HG02973 (cell line): ENCODE results near the gene GGA1.
A peak's percentile ranks its signal among the peaks of the same experiment; 100 is the strongest.

Experiments
- ATAC-seq: cut with Tn5 transposase; IDR thresholded peaks from one replicate; pipeline ENCODE4 v1.9.1; 2021; ENCODE audit warnings: moderate library complexity; ENCODE audit not compliant: unreplicated experiment

Gene GGA1

DNA sequence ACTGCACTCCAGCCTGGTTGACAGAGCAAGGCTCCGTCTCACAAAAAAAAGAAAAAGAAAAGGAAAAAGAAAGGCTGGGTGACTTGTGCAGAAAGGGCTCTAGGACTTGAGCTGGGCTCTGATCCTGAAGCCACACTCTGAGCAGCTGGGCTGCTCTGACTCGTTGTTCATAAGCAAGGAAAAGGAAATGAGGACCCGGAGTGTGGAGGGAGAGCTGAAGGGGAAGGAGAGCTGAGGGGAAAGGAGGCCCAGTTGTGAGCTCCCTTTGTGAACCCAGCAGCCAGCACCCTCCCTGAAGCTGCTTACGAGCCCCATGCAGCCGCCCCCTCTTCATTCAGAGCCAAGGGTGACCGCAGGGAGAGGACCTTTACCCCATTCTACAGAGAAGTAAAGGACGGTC is 18.5 kb downstream of the GGA1 start:
- ATAC-seq, result no peak

DNA sequence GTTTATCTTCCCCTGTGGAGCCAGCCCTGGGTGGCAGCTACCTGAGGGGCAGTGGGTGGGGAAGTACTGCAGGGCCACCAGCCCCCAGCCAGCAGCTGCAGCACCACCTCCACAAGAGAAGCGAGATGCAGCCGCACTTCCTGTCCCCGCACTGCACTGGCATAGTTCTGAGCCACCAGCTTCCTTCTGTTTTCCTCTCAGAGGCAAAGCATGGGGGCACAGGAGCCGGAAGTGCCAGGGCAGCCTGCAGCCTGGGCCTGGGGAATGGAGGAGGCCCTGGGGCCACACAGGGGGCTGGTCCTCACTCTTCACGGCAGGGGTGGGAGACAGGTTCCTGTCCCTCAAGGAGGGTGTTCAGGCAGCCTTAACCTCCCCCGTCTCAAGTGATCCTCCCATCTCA is 18.9 kb downstream of the GGA1 start:
- ATAC-seq, result no peak

DNA sequence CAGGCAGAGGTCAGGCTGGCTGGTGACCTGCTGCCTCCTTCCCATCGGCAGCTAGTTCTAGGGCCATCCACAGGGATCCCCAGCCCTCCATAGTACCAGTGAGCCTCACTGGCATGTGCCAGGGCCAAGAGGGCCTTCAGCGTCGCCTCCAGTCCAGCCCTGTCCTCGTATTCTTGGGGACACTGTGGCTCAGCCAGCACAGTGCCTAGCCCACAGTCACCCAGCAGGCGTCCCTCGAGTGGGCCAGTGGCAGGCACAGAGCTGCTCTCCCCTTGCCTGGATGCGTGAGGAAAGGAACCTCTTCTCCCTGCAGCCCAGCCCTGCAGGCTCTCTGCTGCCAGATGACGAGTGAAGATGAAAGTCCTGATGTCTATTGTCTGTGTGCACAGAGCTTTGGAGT is 20.2 kb downstream of the GGA1 start:
- ATAC-seq, result no peak

DNA sequence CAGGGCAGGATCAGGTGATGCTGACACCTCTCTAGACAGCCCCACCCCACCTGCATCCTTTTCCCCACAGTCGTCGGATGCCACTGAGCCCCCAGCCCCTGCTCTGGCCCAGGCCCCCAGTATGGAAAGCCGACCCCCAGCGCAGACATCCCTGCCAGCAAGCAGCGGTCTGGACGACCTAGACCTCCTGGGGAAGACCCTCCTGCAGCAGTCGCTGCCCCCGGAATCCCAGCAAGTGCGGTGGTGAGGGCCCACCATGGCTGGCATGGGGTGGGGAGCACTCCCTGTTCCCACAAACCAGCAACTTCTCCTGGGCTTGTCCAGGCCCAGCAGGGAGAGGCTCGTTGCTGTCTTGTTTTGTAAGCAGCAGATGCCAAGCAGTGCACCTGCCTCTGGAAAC is 21.3 kb downstream of the GGA1 start:
- no peak for ATAC-seq

DNA sequence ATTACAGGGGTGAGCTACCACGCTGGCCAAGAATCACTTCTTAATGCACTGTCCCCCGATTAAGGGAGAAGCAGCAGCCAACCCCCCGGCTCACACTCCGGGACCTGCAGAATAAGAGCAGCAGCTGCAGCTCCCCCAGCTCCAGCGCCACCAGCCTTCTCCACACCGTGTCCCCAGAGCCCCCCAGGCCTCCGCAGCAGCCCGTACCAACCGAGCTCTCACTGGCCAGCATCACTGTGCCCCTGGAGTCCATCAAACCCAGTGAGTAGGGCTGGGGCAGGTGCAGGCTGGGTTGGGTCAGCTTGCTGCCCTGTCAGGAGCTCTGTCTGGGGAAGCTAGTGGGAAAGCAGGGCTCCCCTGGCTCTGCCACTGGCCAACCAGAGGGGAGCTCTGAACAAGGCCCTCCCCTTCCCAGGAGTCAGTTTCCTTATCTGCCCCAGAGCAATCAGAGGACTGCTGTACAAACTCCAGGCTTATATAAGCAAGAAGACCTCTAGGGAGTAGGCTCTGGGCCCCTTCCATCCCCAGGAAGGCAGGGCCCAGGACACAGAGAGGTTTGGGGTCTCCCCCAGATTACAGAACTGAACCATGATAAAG is 22.3 kb downstream of the GGA1 start:
- ATAC-seq, result no peak

DNA sequence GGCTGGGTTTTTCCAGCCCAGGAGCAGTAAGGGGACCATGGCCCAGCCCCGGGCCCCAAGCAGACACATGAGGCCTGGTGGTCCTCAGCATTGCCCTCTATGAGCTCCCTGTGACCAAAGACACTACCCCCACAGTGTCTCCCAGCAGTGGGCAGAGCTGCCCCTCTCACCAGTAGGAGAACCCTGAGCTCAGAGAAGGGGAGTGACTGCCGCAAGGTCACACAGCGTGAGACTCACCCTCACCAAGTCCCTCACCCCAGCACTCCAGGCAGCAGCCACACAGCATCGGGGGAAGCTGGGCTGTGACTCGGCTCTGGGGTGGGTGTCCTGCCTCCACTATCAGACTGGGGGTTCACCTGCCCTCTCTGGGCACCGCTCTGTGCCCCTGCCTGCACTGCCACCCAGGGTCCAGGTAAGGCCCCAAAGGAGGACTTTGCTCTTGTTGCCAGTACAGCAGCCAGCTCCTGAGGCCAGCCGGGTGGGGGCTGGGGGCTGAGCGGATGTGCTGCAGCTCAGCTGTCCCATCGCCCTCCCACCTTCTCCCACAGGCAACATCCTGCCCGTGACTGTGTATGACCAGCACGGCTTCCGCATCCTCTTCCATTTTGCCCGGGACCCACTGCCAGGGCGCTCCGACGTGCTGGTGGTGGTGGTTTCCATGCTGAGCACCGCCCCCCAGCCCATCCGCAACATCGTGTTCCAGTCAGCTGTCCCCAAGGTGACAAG is 23.0 kb downstream of the GGA1 start:
- no peak for ATAC-seq

DNA sequence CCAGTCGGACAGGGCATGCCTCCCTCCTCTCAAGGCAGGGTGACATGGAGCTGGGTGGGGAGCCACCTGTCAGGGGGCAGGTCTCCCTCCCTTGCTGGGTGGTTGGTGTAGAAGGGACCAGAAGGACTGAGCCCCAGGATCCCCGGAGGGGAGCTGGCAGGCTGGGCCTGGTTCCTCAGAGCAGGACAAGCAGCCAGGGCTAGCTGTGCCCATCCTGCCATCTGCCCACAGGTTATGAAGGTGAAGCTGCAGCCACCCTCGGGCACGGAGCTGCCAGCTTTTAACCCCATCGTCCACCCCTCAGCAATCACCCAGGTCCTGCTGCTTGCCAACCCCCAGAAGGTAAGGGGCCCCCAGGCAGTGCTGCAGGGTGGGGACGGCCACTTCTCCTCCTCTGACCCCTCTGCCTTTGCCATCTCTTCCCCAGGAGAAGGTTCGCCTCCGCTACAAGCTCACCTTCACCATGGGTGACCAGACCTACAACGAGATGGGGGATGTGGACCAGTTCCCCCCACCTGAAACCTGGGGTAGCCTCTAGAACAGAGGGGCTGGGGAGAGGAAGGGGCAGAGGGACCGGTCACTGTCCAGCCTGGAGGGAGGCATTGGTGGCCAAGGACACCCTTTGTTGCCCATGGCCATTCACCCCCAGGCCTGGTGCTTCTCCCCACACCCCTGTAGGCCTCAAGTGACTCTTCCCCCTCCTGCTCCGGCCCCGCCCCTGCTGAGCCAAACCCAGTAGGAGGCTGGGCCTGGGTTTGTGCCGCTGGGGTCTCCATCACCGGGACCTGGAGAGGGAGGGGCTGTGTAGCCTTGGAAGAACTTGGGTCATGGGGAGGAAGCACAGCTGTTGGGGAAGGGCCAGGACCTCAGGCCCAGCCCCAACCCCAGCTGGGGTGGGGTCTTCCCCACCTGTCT is 23.8 kb downstream of the GGA1 start:
- no peak for ATAC-seq

DNA sequence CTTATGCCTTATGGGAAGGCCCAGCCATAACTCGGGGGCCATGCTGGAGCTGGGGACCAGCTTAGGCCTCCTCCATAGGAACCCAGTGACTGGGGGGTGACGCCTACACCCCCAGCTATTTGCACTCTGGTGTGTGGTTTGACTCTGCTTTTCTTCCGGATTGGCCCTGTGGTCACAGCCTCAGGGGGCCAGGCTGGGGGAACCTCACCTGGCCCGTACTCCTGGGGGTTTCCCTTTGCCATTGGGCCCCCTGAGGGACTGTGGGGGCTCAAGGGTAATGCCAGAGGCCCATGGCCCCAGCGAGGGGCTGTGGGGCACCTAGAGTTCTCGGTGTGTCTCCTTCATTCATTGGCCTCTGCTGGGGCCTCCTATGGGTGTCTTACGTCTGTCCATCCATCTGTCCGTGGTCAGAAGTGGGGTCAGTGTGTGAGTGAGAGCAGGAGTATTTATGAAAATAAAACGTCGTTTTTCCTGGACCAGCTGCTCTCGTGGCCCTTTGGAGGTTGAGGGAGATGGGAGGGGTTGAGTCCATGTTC is 24.5 kb downstream of the GGA1 start:
- ATAC-seq, result peak; percentile 44

DNA sequence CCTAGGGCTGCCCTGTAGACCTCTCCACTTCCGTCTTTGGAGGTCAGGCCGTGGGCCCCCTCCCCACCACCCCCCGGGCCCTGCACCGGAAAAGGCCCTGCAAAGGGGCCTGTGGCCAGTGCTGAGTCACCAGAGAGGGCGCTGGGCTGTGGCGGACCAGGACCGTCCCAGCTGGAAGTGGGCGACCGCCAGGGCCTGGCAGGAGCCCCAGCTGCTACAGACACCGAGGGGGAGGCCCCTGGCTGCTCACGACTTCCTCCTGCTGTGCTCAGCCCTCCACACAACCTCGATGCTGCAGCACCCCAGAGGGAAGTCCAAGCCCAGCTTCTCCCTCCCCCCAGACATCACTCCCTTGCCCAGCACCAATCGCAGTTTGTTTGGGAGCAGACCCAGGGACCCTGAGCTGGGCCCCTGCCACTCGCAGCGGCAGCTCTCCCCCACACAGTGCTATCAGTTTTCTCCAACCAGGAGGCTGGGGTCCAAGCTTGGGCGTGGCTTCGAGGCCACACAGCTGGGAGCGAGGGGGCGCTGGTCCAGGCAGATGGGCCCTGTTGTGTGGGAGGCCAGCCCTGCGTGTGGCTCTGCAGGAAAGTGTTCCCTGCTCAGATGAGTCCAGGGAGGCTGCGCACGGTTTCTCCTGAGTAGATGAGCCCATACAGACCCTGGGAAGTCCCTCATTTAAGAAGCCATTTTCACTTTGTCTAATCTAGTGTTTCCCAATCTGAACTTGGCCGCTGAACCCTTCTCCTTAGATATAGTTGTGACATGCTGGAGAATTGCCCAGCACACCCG is 25.2 kb downstream of the GGA1 start:
- ATAC-seq, result peak; percentile 41

DNA sequence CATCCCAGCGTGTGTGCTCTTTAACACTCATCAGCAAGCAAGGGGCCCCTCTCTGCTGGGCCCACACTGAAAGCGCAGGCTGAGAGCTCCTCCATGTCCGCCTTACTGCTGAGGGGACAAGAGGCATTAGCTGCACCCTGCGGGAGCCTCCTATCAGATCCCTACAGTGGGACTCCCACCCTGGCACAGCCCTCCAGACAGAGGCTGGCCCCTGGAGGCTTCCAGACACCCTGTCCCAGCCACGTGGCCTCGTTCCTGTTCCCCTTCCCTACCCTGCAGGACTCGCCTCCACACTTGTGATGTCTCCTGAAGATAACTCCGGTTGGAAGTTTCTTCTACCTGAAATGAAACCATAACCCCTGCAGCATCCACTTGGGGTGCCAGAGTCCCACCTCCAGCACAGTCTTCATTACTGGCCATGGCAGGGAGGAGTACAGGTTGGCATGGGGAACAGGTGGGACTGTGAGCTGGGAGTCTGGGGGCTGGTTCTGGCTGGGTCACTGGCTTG is 25.8 kb downstream of the GGA1 start:
- no peak for ATAC-seq

DNA sequence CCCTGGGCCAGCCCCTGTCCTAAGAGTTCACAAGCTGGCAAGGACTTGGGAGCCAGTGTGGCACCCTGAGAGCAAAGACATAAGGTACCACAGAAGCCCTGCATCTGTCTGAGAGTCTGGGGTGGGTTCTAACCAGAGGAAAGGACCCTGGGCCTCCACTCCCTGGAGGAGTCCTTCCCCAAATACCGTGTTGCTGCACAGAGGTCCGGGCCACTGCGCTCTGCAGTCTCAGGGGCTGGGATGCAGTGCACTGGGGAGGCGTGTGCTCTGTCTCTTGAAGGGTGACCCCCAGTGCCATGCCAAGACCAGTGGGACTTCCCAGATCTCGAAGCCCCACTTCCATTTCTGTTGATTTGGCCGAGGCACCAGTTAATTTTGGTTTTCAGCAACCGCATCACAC is 26.5 kb downstream of the GGA1 start:
- ATAC-seq, result no peak

DNA sequence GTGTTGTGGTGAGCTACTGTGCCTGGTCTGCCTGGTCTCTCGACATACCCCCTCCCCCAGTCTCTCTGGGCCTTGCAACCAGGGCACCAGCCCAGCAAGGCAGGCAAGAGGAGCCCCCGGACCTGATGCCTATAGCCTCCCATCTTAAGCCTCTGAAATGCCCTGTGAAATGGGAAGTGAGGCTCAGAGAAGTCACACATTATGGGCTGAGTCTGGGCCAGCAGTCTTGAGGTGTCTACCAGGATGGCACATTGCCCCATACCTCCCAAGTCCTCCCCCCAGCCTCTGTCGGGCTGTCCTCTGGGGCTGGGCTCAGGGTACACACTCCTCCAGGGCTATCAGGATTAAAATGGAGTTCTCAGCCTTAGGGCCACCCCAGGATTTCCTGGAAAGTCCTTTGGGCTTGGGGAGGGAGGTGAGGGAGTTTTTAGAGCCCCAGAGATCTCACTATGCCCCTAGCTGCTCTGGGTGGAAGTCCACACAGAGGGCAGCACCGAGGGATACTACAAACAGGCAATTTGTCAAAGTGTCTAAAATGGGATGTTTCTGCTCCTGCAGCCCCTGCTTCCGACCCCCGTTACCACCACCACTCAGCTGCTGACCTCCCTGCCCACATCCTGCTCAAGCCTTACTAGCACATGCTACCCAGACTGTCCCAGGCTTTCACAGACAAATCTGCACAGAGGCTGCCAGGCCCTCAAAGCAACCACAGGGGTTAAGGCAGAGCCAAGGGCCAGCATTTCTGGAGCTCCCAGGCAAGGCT is 27.7 kb downstream of the GGA1 start:
- ATAC-seq, result no peak

DNA sequence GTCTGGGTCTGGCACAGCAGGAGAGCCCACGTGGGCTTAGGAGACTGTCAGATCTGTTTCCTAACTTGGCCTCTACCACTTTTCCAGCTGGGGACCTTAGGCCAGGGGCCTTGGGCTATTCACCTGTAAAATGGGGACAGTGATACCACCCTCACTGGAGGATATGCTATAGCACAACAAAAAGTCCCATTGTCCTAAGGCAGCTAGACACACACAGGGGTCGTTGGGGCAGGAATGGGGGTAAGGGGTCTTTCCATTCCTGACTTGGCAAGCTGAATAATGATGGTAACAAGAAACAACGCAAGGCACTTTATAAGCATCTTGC is 28.3 kb downstream of the GGA1 start:
- ATAC-seq, result no peak

DNA sequence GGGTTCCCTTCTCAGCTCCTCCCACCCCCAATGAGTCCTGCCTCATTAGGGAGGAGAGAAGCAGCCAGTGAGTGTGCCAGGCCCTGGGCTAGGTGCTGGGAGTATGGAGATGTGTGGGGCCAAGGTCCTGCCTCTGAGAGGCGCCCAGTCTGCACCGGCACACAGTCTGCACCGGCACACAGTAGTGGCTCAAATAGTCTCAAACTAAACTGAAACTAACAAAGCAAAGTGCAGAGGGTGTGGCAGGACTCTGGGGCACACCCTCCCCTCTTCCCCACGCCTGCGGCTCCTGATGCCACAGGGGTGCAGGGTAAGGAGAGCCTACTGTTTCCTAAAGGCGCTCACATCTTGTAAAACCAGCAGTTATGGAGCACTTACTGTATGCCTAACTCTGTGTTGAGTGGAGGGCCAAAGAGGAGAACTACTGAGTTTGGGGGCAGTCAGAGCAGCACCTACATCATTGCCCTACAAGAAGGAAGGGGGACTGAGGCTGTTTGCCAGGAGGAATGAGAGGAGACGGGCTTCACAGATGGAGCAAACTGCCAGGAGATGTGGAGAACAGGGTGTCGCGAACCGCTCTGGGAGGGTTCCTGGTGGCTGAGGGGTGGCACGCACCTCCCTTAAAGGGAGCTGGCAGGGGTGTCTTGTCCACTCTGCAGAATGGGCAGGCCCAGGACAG is 29.9 kb downstream of the GGA1 start:
- no peak for ATAC-seq

DNA sequence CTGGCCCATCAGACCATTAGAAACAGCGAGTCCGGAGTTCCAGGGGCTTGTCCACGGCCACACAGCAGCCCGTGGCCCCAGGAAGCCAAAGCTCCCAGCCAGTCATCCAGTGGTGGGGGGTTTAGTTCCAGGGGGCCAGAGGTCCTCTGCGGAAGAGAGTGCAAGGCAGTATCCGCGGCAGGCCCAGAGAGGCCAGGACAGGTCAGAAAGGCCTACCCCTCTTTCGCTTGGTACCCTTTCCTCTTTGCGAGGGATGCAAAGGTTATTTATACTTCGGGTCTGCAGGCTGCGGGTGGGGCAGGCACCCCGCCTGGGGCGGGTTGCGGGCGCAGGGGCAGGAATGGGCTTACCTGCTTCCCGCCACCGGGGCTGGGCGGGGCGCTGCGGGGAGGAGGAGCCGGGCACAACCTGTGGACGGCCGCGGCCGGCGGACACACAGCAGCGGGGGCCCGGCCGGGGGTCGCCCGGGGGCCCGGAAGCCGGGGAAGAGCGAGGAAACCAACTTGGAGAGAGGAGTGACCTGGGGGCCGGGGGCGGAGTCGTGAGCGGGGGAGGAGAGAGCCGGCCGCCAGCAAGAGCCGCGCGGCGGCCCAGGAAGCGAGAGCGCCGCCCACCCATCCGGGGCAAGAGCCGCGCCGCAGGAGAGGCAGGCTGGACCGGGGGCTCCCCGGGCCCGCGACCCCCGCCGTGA is 30.6 kb downstream of the GGA1 start, which contains the start of gene SH3BP1:
Gene SH3BP1 (plus strand): TSS at position 600 of the 691 bp plus-strand sequence. CDS start 119 bp downstream, outside the sequence.
- no peak for ATAC-seq

DNA sequence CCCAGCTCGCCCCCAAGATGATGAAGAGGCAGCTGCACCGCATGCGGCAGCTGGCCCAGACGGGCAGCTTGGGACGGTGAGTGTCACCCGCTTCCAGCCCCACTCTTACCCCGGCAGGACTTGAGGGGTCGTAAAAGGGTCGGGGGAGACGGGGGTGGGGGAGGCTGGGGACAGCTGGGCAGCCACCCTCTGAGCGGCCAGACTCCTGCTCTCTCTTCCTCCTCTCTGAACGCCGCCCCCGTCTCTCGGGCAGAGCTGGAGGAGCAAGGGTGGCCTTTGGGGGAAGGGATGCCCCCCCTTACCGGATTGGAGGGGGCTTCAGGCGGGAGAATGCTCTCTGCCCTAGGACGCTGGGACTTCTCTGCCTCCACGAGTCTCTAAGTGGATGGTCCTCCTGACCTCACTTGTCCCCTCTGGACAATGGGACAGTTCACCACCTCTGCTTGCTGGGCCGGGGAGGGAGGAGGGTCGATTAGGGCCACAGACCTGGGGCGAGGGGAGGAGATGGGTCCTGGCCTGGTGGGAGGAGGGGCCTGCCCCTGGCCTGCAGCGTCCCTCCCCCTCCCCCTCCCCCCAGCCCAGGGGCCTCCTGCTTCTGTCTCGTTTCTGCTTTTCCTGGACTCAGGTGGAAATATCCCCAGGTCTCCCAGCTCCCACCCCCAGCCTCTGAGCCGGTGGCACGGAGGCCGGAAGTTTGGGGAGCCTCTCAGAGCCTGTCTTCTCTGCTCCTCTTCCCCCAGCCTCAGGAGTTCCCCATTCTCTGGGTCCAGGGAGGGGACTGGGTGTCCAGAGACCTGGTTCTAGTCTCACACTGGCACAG is 31.3 kb downstream of the GGA1 start:
- ATAC-seq, result no peak

DNA sequence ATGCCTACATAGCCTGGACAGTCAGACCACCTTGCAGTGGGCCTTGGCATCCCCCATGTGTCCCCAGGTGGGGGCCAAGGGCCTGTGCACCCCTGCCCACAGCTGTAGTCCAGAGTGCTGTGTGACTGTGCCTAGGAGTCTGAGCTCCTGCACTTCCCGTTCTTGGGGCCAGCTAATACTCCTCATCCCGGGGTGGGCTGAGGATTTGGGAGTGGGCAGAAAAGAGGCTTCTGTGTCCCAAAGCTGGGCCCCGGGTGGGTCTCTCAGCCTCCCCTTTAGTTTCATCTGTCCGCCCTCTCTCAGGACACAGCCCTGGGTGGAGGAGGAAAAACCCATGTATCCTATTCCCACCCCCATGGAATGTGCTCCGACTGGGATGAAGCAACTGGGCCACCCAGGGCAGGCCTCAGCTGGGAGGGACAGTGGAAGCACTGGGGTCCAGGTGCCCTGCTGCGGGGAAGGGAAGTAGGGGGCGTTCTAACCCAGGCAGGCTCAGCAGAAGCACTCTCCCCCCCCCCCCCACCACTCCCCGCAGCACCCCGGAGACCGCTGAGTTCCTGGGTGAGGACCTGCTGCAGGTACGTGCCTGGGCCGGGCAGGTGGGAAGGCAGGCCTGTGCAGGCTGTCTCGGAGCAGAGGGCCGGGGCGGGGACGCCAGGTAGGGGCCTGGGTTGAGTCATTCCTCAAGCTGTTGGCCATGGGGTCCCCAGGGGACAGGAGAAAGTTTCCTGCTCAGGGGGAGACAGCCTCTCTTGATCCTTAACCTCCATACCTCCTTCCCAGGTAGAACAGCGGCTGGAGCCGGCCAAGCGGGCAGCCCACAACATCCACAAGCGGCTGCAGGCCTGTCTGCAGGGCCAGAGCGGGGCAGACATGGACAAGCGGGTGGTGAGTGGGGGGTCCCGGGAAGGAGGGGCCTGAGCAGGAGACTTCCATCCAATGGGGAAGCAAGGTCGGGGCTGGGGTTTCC is 32.2 kb downstream of the GGA1 start:
- no peak for ATAC-seq
